ENCODE data around the gene ABTB1. TPM values are rescaled to one million over a fixed set of nuclear protein-coding genes. Genes with fewer than 3 reads are reported as not detected.

ABTB1 gene
- total and polyA plus RNA-seq, 4 donors = 9.7 to 14.1 (median 10.9) TPM

DNA sequence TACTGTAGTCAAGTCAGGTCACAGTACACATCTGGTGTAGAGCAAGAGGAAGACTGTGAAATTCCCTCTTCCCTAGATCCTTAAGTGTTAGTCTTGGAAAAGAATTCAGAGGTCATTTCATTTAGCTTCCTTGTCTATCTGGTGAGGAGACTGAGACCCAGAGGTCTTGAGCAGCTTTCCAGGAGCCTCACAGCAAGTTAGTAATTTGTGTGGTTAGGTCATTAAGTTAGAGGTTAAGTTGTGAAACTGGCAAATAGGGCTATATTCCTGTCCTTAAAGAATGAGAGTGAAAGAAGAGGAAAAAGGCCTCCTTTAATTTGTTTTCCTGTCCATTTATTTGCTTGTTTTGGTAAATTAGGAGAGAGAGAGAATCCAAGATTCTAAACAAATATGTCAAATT is 34.8 kb upstream of the ABTB1 start:
- Histone ChIP-seq H3K4me3 (ENCODE audit: low read depth in 1 of 3, low read length in 3 of 3) (no peak overlapping the region), H3K4me1 (ENCODE audit: control insufficient read depth in 4 of 4, insufficient read depth in 4 of 4, low read length in 3 of 4) (no peaks in the 10 kb centered on the region), H3K27me3 (ENCODE audit: control insufficient read depth in 4 of 4, insufficient read depth in 4 of 4, low read length in 3 of 4) (no peaks in the 10 kb centered on the region), H3K27ac (ENCODE audit: low read depth in 1 of 2, low read length in 2 of 2) (no peak overlapping the region), H3K9ac (ENCODE audit: low read depth in 1 of 2, low read length in 2 of 2) (no peak overlapping the region), H3K9me3 (ENCODE audit: control insufficient read depth in 4 of 4, low read length in 3 of 4) (no peaks in the 10 kb centered on the region), H3K36me3 (ENCODE audit: control insufficient read depth in 4 of 4, insufficient read depth in 3 of 4, low read depth in 1 of 4, low read length in 3 of 4) (no peaks in the 10 kb centered on the region)
- no peak for TF ChIP-seq RXRA (IDR thresholded peaks at IDR 0.05)
- TF ChIP-seq, protein P1, sequence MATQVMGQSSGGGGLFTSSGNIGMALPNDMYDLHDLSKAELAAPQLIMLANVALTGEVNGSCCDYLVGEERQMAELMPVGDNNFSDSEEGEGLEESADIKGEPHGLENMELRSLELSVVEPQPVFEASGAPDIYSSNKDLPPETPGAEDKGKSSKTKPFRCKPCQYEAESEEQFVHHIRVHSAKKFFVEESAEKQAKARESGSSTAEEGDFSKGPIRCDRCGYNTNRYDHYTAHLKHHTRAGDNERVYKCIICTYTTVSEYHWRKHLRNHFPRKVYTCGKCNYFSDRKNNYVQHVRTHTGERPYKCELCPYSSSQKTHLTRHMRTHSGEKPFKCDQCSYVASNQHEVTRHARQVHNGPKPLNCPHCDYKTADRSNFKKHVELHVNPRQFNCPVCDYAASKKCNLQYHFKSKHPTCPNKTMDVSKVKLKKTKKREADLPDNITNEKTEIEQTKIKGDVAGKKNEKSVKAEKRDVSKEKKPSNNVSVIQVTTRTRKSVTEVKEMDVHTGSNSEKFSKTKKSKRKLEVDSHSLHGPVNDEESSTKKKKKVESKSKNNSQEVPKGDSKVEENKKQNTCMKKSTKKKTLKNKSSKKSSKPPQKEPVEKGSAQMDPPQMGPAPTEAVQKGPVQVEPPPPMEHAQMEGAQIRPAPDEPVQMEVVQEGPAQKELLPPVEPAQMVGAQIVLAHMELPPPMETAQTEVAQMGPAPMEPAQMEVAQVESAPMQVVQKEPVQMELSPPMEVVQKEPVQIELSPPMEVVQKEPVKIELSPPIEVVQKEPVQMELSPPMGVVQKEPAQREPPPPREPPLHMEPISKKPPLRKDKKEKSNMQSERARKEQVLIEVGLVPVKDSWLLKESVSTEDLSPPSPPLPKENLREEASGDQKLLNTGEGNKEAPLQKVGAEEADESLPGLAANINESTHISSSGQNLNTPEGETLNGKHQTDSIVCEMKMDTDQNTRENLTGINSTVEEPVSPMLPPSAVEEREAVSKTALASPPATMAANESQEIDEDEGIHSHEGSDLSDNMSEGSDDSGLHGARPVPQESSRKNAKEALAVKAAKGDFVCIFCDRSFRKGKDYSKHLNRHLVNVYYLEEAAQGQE (IDR thresholded peaks at IDR 0.05) = no peak
- no peak for TF ChIP-seq EGR1 (IDR thresholded peaks at IDR 0.05; ENCODE audit: low read depth in 2 of 2)
- no peak for TF ChIP-seq JUND (IDR thresholded peaks at IDR 0.05)
- TF ChIP-seq, protein P2, sequence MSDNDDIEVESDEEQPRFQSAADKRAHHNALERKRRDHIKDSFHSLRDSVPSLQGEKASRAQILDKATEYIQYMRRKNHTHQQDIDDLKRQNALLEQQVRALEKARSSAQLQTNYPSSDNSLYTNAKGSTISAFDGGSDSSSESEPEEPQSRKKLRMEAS (IDR thresholded peaks at IDR 0.05) = no peak
- TF ChIP-seq, protein P3, sequence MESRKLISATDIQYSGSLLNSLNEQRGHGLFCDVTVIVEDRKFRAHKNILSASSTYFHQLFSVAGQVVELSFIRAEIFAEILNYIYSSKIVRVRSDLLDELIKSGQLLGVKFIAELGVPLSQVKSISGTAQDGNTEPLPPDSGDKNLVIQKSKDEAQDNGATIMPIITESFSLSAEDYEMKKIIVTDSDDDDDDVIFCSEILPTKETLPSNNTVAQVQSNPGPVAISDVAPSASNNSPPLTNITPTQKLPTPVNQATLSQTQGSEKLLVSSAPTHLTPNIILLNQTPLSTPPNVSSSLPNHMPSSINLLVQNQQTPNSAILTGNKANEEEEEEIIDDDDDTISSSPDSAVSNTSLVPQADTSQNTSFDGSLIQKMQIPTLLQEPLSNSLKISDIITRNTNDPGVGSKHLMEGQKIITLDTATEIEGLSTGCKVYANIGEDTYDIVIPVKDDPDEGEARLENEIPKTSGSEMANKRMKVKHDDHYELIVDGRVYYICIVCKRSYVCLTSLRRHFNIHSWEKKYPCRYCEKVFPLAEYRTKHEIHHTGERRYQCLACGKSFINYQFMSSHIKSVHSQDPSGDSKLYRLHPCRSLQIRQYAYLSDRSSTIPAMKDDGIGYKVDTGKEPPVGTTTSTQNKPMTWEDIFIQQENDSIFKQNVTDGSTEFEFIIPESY (IDR thresholded peaks at IDR 0.05) = no peak
- no peak for TF ChIP-seq FOXA1 (IDR thresholded peaks at IDR 0.05)
- TF ChIP-seq, protein P4, sequence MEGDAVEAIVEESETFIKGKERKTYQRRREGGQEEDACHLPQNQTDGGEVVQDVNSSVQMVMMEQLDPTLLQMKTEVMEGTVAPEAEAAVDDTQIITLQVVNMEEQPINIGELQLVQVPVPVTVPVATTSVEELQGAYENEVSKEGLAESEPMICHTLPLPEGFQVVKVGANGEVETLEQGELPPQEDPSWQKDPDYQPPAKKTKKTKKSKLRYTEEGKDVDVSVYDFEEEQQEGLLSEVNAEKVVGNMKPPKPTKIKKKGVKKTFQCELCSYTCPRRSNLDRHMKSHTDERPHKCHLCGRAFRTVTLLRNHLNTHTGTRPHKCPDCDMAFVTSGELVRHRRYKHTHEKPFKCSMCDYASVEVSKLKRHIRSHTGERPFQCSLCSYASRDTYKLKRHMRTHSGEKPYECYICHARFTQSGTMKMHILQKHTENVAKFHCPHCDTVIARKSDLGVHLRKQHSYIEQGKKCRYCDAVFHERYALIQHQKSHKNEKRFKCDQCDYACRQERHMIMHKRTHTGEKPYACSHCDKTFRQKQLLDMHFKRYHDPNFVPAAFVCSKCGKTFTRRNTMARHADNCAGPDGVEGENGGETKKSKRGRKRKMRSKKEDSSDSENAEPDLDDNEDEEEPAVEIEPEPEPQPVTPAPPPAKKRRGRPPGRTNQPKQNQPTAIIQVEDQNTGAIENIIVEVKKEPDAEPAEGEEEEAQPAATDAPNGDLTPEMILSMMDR (IDR thresholded peaks at IDR 0.05; ENCODE audit: low read depth, low read length, missing input control) = no peak
- no peak for TF ChIP-seq GABPA (IDR thresholded peaks at IDR 0.05 in 1 of 2, conservative IDR thresholded peaks at IDR 0.05 in 1 of 2)
- no peak for TF ChIP-seq TAF1 (conservative IDR thresholded peaks at IDR 0.05)
- TF ChIP-seq, protein P5, sequence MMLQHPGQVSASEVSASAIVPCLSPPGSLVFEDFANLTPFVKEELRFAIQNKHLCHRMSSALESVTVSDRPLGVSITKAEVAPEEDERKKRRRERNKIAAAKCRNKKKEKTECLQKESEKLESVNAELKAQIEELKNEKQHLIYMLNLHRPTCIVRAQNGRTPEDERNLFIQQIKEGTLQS (IDR thresholded peaks at IDR 0.05) = no peak
- no peak for TF ChIP-seq SP1 (IDR thresholded peaks at IDR 0.05)
- no peak for TF ChIP-seq NR2F2 (IDR thresholded peaks at IDR 0.05)
- TF ChIP-seq HNF4G (IDR thresholded peaks at IDR 0.05) = no peak
- no peak for TF ChIP-seq HNF4A (conservative IDR thresholded peaks at IDR 0.05)
- TF ChIP-seq YY1 (IDR thresholded peaks at IDR 0.05) = no peak
- no peak for TF ChIP-seq RAD21 (IDR thresholded peaks at IDR 0.05)
- TF ChIP-seq FOXA2 (IDR thresholded peaks at IDR 0.05) = no peak
- DNase-seq (ENCODE audit: low spot score) = no peak

Measured in liver (tissue), 9 donors.